Gastrocnemius medialis (tissue), 4 donors: ENCODE data around the gene SPATA16.
"Not testable (repeated sequence)": the region's sequence is repeated elsewhere in the genome, so short reads cannot be mapped to it uniquely, and the experiment has no call there.

Experiments
- CTCF ChIP-seq, 5 experiments: fragments of 450-650 bp in 3 of 5; fragments of 200-600 bp in 2 of 5; sonication (generic) in 2 of 5; IDR thresholded peaks in 4 of 5; conservative IDR thresholded peaks in 1 of 5; 1 replicate in 4 of 5; 2 replicates in 1 of 5; pipeline ENCODE4 v1.5.1; 2016 to 2019; ENCODE audit warnings: antibody characterized with exemption in 5 of 5, mild to moderate bottlenecking in 3 of 5, moderate library complexity in 3 of 5
- POLR2A ChIP-seq, 2 donors: fragments of 450-650 bp; IDR thresholded peaks; one replicate each; pipeline ENCODE4 v1.6.1; 2017; ENCODE audit warnings: antibody characterized with exemption in 2 of 2, mild to moderate bottlenecking in 2 of 2, moderate library complexity in 2 of 2

DNA sequence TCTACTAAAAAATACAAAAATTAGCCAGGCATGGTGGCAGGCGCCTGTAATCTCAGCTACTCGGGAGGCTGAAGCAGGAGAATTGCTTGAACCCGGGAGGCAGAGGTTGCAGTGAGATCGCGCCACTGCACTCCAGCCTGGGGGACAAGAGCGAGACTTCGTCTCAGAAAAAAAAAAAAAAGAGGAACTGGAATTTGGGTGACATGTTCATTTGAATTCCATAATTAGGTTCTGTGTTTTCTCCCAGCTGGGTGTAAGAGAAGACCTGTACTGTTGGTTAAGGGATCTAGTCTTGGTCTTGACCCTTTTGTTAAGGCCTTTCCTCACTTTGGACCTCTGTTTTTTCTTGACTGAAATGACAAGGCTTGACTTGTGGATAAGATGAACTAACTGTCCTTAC is 120.9 kb downstream of the SPATA16 start:
- not testable (repeated sequence) for TF ChIP-seq CTCF (IDR thresholded peaks at IDR 0.05 in 4 of 5, conservative IDR thresholded peaks at IDR 0.05 in 1 of 5); POLR2A (IDR thresholded peaks at IDR 0.05)
